ENCODE data around the gene ALG1. TPM values are rescaled to one million over a fixed set of nuclear protein-coding genes. Genes with fewer than 3 reads are reported as not detected.

Gene ALG1
- polyA plus RNA-seq, 6 donors from 2014 or later, result 21.9 to 45.3 (median 27.3) TPM

DNA sequence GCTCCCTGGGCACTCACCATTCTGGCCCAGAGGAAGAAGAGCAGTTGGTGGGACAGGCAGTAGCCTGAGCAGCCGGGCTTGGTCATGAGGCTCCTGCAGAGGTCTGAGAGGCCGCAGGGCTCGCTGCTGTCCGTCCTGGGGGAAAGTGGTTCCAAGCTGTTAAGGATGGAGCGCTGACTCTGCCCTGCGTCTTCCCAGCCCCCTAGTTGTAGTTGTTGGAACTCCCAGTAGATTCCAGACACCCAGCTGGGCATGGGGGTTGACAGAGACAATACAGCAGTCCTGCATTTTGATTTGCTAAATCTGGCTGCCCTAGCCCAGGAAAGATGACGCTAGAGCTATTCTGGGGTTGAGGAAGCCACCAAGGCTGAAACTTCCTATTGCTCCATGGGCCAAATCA, 13.2 kb upstream of the ALG1 start:
- no peak for DNase-seq
- Mint-ChIP-seq H3K4me3 (no peak overlapping the region), H3K9me3 (no peaks in the 10 kb centered on the region), H3K27ac (no peak overlapping the region), H3K4me1 (no peaks in the 10 kb centered on the region), H3K27me3 (peaks cover 2 to 37% (median 19%) of the 10 kb centered on the region in 3 donors), H3K36me3 (no peaks in the 10 kb centered on the region)
- no peak for ATAC-seq (ENCODE audit: low read depth in 2 of 2)

GRCh38 chr16:5059386-5060072, 12.1 kb upstream of the ALG1 start:
- Mint-ChIP-seq H3K4me1 (no peaks in the 10 kb centered on the region), H3K9me3 (no peaks in the 10 kb centered on the region), H3K27me3 (peaks cover 3 to 42% (median 24%) of the 10 kb centered on the region in 3 donors), H3K4me3 (no peak overlapping the region), H3K27ac (no peak overlapping the region), H3K36me3 (no peaks in the 10 kb centered on the region)
- ATAC-seq (ENCODE audit: low read depth in 2 of 2) (no peak), DNase-seq (no peak)

DNA sequence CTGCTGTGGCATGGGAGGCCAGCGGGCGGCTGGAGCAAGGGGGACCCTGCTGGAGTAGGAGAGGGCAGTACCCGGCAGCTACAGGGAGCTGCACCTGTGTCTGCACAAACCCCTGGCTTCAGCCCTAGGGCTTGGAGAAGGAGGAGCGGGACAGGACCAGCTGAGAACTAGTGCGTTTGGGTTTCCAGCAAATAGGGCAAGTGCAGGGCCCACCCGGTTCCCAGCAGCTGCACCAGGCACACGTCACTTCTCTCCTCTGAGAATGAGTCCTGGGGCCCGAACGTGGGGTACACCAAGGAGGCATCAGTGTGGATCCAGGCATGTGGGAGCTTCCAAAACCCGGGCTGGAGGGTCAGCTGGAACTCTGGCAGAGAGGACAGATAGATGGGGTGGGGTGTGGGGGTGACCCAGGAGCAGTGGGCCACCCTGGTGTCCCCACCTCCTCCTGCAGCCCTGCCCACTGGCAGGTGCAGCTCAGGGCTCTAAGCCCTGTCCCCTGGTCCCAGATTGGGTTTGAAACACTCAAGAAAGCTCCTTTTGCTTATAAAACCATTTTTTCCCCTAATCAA, 11.5 kb upstream of the ALG1 start:
- Mint-ChIP-seq H3K4me3 (no peak overlapping the region), H3K36me3 (no peaks in the 10 kb centered on the region), H3K9me3 (no peaks in the 10 kb centered on the region), H3K27me3 (peaks cover 3 to 48% (median 25%) of the 10 kb centered on the region in 3 donors), H3K27ac (no peak overlapping the region), H3K4me1 (no peaks in the 10 kb centered on the region)
- ATAC-seq (ENCODE audit: low read depth in 2 of 2) (no peak), DNase-seq (no peak)

- H3K36me3 Mint-ChIP-seq, result no peaks in the 10 kb centered on the region
- no peaks in the 10 kb centered on the region for H3K4me1 Mint-ChIP-seq
- peak overlapping the region in 1 of 8 donors; percentile 5 for H3K4me3 Mint-ChIP-seq
- ATAC-seq (ENCODE audit: low read depth in 2 of 2), result no peak
- H3K27me3 Mint-ChIP-seq, result peaks cover 3 to 51% (median 25%) of the 10 kb centered on the region in 3 donors
- DNase-seq, result no peak
- no peak overlapping the region for H3K27ac Mint-ChIP-seq
- H3K9me3 Mint-ChIP-seq, result no peaks in the 10 kb centered on the region
Observed at GRCh38 chr16:5062051-5062450, 9.6 kb upstream of the ALG1 start.

GRCh38 chr16:5062790-5063765, 8.6 kb upstream of the ALG1 start:
- H3K4me1 Mint-ChIP-seq, result no peaks in the 10 kb centered on the region
- no peak overlapping the region for H3K4me3 Mint-ChIP-seq
- H3K27ac Mint-ChIP-seq, result no peak overlapping the region
- H3K9me3 Mint-ChIP-seq, result no peaks in the 10 kb centered on the region
- no peaks in the 10 kb centered on the region for H3K36me3 Mint-ChIP-seq
- DNase-seq (no peak), ATAC-seq (ENCODE audit: low read depth in 2 of 2) (no peak)
- peaks cover 3 to 54% (median 18%) of the 10 kb centered on the region in 3 donors for H3K27me3 Mint-ChIP-seq

DNA sequence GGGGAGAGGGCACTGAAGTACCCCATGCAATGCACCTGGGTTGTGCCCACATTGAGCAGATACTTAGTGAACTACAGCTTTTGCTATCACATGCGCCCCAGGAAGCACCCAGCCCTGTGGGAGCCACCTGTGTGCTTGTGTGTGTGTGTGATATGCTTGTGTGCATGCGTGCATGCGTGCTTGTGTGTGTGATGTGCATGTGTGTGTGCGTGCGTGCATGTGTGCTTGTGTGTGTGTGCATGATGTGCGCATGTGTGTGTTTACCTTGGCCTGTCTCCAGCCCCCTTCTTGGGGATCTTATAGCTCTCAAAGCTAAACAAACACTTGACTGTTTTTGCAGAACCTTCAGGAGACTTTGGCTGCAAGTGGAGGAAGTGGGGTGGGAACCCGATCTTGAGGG, 6.7 kb upstream of the ALG1 start:
- peaks cover 3 to 49% (median 17%) of the 10 kb centered on the region in 3 donors for H3K27me3 Mint-ChIP-seq
- H3K36me3 Mint-ChIP-seq, result no peaks in the 10 kb centered on the region
- H3K27ac Mint-ChIP-seq, result no peak overlapping the region
- H3K4me3 Mint-ChIP-seq, result no peak overlapping the region
- DNase-seq (no peak), ATAC-seq (ENCODE audit: low read depth in 2 of 2) (no peak)
- no peaks in the 10 kb centered on the region for H3K4me1 Mint-ChIP-seq
- no peaks in the 10 kb centered on the region for H3K9me3 Mint-ChIP-seq

GRCh38 chr16:5065326-5065725, 6.3 kb upstream of the ALG1 start:
- Mint-ChIP-seq H3K4me3 (no peak overlapping the region), H3K36me3 (no peaks in the 10 kb centered on the region), H3K27ac (no peak overlapping the region), H3K9me3 (no peaks in the 10 kb centered on the region), H3K27me3 (peaks cover 3 to 45% (median 17%) of the 10 kb centered on the region in 3 donors), H3K4me1 (peaks cover 0 to under 1% (median 0%) of the 10 kb centered on the region in 3 donors)
- no peak for DNase-seq
- ATAC-seq (ENCODE audit: low read depth in 2 of 2), result no peak

DNA sequence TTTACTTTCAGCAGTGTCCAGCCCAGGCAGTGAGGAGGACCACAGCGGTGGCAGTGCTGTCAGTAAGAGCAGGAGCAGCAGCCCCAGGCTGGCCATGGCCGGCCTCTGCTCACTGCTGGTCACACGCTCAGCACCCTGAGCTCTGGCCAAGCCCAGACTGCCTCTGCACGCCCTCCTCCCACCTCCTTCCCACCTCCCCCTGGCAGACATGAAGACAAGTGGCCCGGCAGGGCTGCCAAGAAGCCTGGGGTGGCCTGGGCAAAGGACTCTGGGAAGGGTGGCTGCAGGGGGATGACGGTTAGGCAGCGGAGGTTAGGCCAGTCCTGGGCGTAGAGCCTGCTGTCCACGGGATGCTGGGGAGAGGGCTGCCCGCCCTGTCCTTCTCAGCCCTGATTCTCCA, 5.8 kb upstream of the ALG1 start, which contains the start of gene C16orf89:
Gene C16orf89 (minus strand): TSS at position 144 of the 400 bp plus-strand sequence. CDS start 48 bp downstream, at position 96.
- Mint-ChIP-seq H3K27ac (no peak within 1 kb of the TSS), H3K27me3 (peaks cover 3 to 43% (median 17%) of the 10 kb centered on the region in 3 donors), H3K9me3 (no peaks in the 10 kb centered on the region), H3K4me3 (no peak within 1 kb of the TSS), H3K4me1 (peaks cover 1 to 5% (median 2%) of the 10 kb centered on the region in 3 donors), H3K36me3 (no peaks in the 10 kb centered on the region)
- ATAC-seq (ENCODE audit: low read depth in 2 of 2), result no peak
- no peak for DNase-seq

GRCh38 chr16:5066511-5066910, 5.1 kb upstream of the ALG1 start:
- Mint-ChIP-seq H3K4me3 (no peak overlapping the region), H3K9me3 (no peaks in the 10 kb centered on the region), H3K27ac (no peak overlapping the region), H3K27me3 (peaks cover 3 to 42% (median 15%) of the 10 kb centered on the region in 3 donors), H3K36me3 (no peaks in the 10 kb centered on the region), H3K4me1 (peaks cover 7 to 12% (median 9%) of the 10 kb centered on the region in 3 donors)
- no peak for ATAC-seq (ENCODE audit: low read depth in 2 of 2)
- no peak for DNase-seq

- Mint-ChIP-seq H3K36me3 (no peaks in the 10 kb centered on the region), H3K27me3 (peaks cover 0 to 21% (median 6%) of the 10 kb centered on the region in 3 donors)
- no peak for ATAC-seq (ENCODE audit: low read depth in 2 of 2)
Observed at GRCh38 chr16:5069048-5069447, 2.6 kb upstream of the ALG1 start.

DNA sequence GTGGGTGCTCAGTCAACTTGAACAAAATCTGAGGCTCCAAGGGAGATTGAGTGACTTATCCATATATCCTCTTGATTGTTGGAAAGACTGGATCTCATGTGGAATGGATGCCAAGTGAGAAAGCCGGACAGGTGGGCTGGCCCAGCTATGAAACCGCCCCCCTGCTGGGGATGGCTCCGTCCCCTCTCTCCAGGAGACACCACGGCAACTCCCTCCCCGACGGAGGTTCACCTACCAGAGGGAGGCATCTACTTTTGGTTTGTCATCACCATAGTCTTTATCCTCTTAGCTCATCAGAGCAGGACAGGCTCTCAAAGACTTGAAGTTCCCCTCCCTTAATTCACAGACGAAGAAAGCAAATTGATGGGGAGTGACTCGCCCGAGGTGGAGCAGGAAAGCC, 1.8 kb upstream of the ALG1 start:
- Mint-ChIP-seq H3K36me3 (no peaks in the 10 kb centered on the region), H3K27ac (peak overlapping the region in 3 of 6 donors; percentile 64 to 87 (median 70)), H3K4me3 (peak overlapping the region in 5 of 8 donors; percentile 21 to 76 (median 66)), H3K9me3 (no peaks in the 10 kb centered on the region), H3K4me1 (peaks cover 24 to 37% (median 35%) of the 10 kb centered on the region in 3 donors), H3K27me3 (peaks cover 0 to 14% (median 0%) of the 10 kb centered on the region in 3 donors)
- no peak for ATAC-seq (ENCODE audit: low read depth in 2 of 2)
- DNase-seq, result no peak

More at GRCh38 chr16:5069048-5069447, 2.6 kb upstream of the ALG1 start:
- Mint-ChIP-seq H3K27ac (no peak overlapping the region), H3K4me3 (peak overlapping the region in 1 of 8 donors; percentile 7), H3K9me3 (no peaks in the 10 kb centered on the region), H3K4me1 (peaks cover 24 to 31% (median 29%) of the 10 kb centered on the region in 3 donors)
- DNase-seq, result no peak

DNA sequence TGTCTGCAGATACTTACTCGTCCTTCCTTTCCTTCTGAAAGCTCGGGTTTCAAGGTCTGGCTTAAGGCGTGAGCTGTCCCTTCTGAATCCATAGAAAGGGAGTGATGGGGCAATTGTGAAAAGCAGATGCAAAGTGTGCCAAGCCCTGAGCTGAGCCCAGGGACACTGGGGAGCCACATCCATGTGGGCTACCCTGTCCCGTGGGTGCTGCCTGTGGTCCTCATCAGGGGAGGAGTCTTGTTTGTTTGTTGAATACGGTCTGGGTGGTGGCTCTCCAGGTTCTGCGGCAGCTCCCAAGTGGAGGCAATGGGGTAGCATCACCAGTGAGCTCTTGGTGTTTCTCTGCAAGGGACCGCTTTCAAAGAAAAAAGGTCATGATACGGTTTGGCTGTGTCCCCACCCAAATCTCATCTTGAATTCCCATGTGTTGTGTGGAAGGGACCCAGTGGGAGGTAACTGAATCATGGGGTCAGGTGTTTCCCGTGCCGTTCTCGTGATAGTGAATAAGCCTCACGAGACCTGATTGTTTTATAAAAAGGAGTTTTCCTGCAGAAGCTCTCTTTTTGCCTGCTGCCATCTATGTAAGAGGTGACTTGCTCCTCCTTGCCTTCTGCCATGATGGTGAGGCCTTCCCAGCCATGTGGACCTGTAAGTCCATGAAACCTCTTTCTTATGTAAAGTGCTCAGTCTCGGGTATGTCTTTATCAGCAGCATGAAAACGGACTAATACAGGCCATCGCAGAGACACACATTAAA, 1.0 kb upstream of the ALG1 start:
- no peaks in the 10 kb centered on the region for H3K9me3 Mint-ChIP-seq
- peaks cover 5 to 6% of the 10 kb centered on the region in 2 donors for H3K36me3 Mint-ChIP-seq
- H3K4me1 Mint-ChIP-seq, result peaks cover 24 to 42% (median 41%) of the 10 kb centered on the region in 3 donors
- peak overlapping the region in 6 of 8 donors; percentile 15 to 98 (median 96) for H3K4me3 Mint-ChIP-seq
- peak overlapping the region; percentile 93 to 97 (median 96) for H3K27ac Mint-ChIP-seq
- ATAC-seq (ENCODE audit: low read depth in 2 of 2), result no peak
- no peak for DNase-seq
- H3K27me3 Mint-ChIP-seq, result peaks cover 0 to 6% (median 0%) of the 10 kb centered on the region in 3 donors
